ENCODE data around the gene OR51B4.
"Not testable (repeated sequence)": the region's sequence is repeated elsewhere in the genome, so short reads cannot be mapped to it uniquely, and the experiment has no call there.

OR51B4 gene

GRCh38 chr11:5272395-5273017 lies 29.2 kb downstream of the OR51B4 start:
- no peak for DNase-seq (ENCODE audit: low spot score)

- DNase-seq (ENCODE audit: low spot score): no peak
Observed at GRCh38 chr11:5269715-5270147, 32.0 kb downstream of the OR51B4 start, which contains the start of gene HBE1. Gene HBE1 (minus strand): TSS chr11:5269945. CDS start chr11:5269890, 55 bp downstream.

GRCh38 chr11:5267033-5267563 lies 34.6 kb downstream of the OR51B4 start:
- DNase-seq (ENCODE audit: low spot score): no peak

GRCh38 chr11:5266609-5267008 lies 35.1 kb downstream of the OR51B4 start:
- no peak for DNase-seq (ENCODE audit: low spot score)

- DNase-seq (ENCODE audit: low spot score): no peak
Observed at GRCh38 chr11:5265832-5266231, 35.9 kb downstream of the OR51B4 start.

- DNase-seq (ENCODE audit: low spot score): no peak
Observed at GRCh38 chr11:5258543-5259262, 43.0 kb downstream of the OR51B4 start.

- no peak for DNase-seq (ENCODE audit: low spot score)
Observed at GRCh38 chr11:5257296-5257695, 44.5 kb downstream of the OR51B4 start.

- not testable (repeated sequence) for DNase-seq (ENCODE audit: low spot score)
Observed at GRCh38 chr11:5254646-5255413, 46.9 kb downstream of the OR51B4 start, which contains the start of gene HBG2. Gene HBG2 (minus strand): TSS chr11:5254781. CDS start chr11:5254728, 53 bp downstream.

- not testable (repeated sequence) for DNase-seq (ENCODE audit: low spot score)
Observed at GRCh38 chr11:5254023-5254422, 47.7 kb downstream of the OR51B4 start.

GRCh38 chr11:5253440-5253839 lies 48.3 kb downstream of the OR51B4 start:
- not testable (repeated sequence) for DNase-seq (ENCODE audit: low spot score)

GRCh38 chr11:5252919-5253265 lies 48.9 kb downstream of the OR51B4 start:
- no peak for DNase-seq (ENCODE audit: low spot score)

GRCh38 chr11:5252192-5252918 lies 49.4 kb downstream of the OR51B4 start:
- DNase-seq (ENCODE audit: low spot score): no peak

- DNase-seq (ENCODE audit: low spot score): no peak
Observed at GRCh38 chr11:5251746-5252145, 50.0 kb downstream of the OR51B4 start.
